Fibroblast of mammary gland (primary cell): ENCODE measurements around the gene ARID5B.
"Not testable (repeated sequence)": the region's sequence is repeated elsewhere in the genome, so short reads cannot be mapped to it uniquely, and the experiment has no call there.

Experiments
- DNase-seq: peaks from one replicate; pipeline ENCODE4 v3.0.0-alpha.2; 2010; ENCODE audit warnings: low read depth
- H3K4me3 ChIP-seq: 2 replicates; pipeline ENCODE4 v1.5.1; 2011; ENCODE audit warnings: low read depth, mild to moderate bottlenecking, low read length, moderate library complexity; ENCODE audit not compliant: control insufficient read depth
- TF ChIP-seq, protein P1 (sequence below): conservative IDR thresholded peaks from 2 replicates; pipeline ENCODE4 v1.5.1; 2011; ENCODE audit warnings: low read depth, low read length, inconsistent platforms; ENCODE audit not compliant: control insufficient read depth, insufficient read depth

Gene ARID5B

DNA sequence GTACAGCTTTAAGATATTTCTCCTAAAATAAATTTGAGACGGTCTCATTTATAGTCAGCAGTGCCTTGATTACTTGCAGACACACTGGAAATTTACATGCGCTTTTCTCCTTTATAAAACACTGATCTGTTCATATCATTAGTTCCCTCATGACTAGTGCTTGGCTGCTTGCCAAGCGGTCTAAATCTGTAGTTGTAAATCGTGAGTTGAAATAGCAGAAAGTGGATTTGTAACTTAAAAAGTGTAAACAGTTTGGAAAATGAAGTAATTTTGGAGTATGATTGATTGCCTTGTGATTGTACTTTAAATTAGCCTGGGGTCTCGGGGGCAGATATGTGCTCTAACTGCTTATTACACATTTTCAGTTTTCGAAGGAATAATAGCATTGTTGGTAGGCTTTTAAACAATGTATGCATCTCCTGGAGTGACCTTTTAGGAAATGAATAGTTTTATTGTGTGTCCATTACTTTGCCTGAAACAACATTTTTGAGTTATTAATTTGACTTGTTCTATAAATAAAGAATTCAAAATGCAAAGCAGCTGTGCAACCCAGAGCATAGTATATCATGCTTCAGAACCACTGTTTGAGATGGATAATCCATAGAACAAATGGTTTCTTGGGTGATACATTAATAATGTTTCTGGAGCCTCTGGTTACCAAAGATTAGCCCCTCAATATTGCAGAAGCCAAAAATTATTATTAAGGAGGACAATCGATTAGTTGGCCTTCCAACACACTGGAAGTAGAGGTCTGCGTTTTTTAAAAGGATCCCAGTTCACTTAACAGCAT lies 73.3 kb downstream of the ARID5B start:
- TF ChIP-seq, protein P1, sequence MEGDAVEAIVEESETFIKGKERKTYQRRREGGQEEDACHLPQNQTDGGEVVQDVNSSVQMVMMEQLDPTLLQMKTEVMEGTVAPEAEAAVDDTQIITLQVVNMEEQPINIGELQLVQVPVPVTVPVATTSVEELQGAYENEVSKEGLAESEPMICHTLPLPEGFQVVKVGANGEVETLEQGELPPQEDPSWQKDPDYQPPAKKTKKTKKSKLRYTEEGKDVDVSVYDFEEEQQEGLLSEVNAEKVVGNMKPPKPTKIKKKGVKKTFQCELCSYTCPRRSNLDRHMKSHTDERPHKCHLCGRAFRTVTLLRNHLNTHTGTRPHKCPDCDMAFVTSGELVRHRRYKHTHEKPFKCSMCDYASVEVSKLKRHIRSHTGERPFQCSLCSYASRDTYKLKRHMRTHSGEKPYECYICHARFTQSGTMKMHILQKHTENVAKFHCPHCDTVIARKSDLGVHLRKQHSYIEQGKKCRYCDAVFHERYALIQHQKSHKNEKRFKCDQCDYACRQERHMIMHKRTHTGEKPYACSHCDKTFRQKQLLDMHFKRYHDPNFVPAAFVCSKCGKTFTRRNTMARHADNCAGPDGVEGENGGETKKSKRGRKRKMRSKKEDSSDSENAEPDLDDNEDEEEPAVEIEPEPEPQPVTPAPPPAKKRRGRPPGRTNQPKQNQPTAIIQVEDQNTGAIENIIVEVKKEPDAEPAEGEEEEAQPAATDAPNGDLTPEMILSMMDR: no peak
- DNase-seq: peak; percentile 82

DNA sequence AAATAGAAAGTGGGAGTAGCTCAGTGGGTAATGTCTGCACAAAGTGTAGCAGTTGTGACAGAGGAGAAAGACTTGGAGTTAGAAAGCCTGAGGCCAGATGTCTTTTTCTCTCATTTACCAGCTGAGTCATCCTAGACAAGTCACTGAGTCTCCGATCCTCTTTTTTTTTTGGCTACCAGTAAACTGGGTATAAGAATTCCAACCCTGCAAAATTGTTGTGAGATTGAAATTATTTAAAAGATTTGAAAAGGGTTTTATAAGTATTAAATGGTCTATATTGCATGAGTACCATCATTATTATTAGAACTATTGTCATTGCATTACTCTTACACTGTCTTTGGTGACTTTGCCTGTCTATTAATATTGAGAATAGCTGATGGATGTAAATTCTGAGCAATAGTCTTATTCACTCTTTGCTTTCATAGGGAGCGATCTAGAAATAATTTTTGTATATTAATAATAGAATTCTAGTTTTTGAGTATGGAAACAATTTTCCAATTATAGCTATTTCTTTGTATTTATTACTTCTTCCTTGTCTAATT lies 74.0 kb downstream of the ARID5B start:
- TF ChIP-seq, protein P1: no peak
- no peak overlapping the region for H3K4me3 ChIP-seq
- peak; percentile 92 for DNase-seq

More for the DNA sequence above, 73.3 kb downstream of the ARID5B start:
- H3K4me3 ChIP-seq: no peak overlapping the region

DNA sequence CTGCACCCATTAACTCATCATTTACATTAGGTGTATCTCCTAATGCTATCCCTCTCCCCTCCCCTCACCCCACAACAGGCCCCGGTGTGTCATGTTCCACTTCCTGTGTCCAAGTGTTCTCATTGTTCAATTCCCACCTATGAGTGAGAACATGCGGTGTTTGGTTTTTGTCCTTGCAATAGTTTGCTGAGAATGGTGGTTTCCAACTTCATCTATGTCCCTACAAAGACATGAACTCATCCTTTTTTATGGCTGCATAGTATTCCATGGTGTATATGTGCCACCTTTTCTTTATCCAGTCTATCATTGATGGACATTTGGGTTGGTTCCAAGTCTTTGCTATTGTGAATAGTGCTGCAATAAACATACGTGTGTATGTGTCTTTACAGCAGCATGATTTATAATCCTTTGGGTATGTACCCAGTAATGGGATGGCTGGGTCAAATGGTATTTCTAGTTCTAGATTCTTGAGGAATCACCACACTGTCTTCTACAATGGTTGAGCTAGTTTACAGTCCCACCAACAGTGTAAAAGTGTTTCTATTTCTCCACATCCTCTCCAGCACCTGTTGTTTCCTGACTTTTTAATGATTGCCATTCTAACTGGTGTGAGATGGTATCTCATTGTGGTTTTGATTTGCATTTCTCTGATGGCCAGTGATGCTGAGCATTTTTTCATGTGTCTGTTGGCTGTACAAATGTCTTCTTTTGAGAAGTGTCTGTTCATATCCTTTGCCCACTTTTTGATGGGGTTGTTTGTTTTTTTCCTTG lies 75.6 kb downstream of the ARID5B start:
- DNase-seq: not testable (repeated sequence)

DNA sequence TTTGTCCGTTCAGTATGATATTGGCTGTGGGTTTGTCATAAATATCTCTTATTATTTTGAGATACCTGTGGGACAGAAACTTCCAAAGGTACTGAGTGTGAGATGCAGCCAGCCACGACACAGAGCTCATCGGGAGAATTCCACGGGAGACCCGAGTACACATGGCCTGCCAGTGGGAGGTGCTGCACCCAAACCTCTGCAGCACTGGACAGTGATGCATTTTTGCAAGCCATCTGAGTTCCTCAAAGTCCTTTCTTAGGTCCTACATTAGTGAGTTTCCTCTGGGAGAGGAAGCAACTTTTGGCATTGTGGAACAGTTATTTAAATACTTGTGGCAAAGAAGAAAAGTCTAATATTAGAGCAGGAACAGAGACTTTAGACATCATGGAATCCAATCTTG lies 77.5 kb downstream of the ARID5B start:
- no peak overlapping the region for H3K4me3 ChIP-seq
- TF ChIP-seq, protein P1: no peak
- DNase-seq: no peak

More for the DNA sequence above, 75.6 kb downstream of the ARID5B start:
- H3K4me3 ChIP-seq: not testable (repeated sequence)

DNA sequence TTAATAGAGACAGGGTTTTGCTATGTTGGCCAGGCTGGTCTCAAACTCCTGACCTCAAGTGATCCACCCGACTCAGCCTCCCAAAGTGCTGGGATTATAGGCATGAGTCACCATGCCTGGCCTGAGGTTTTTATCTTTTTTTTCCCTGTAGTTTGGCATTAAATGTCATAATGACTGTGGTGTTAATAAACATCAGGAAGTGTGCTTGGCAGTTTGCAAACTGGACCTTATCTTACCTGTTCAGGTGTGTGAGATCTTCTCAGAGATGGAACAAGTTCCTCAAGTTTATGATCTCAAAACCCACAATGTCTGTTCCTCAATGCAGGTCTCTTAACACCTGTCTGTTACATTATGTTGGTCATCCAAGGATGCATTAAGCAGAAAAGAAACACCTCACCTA lies 80.0 kb downstream of the ARID5B start:
- TF ChIP-seq, protein P1: no peak
- no peak for DNase-seq
- H3K4me3 ChIP-seq: no peak overlapping the region

DNA sequence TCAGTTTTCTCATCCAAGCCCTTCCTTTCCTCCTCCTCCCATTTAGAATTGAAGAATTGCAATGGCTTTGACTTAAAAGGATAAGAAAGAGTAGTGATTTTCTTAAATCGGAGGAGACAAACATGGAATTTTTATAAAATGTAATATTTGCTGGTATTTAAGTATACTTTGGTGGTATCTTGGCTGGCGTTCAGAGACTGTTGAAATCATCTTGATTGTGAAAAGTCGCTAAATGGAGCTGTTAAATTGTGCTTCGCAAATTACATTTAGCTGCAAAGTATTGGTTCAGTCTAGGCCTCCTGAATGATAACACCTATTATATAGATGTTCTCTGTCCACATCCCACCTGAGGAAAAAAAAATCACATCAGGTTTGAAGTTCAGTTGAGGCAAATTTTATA lies 81.8 kb downstream of the ARID5B start:
- DNase-seq: no peak
- TF ChIP-seq, protein P1: no peak
- no peak overlapping the region for H3K4me3 ChIP-seq

DNA sequence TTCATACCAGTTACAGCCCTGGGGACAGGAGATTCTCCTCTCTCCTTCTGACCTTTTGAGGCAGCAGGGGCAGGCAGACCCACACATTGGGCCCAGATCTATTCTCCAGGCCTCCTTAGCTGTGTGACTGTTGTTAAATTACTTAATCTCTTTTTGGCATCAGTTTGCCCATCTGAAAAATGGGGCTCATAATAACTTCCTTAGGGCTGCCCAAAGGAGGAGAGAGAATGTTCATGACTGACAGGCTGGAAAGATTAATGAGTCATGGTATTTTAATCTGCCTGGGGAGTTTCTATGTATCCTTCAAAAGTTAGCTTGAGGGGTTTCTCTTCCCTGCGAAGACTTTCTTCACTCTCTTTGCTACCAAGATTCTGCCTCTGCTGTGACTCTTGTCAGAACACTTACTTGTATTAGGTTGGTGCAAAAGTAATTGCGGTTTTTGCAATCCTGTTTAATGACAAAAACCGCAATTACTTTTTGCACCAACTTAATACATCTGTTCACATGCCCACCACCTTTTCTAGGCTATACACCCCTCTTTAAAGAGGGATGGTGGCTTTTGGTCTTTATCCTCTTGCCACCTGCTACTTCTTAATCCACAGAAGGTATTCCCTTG lies 83.4 kb downstream of the ARID5B start:
- TF ChIP-seq, protein P1: no peak
- no peak overlapping the region for H3K4me3 ChIP-seq
- no peak for DNase-seq
